ENCODE data around the gene RBPJ.

- no peak for TF ChIP-seq CTCF (IDR thresholded peaks at IDR 0.05)
- TF ChIP-seq POLR2A (IDR thresholded peaks at IDR 0.05): no peak
These were observed 153.1 kb downstream of the RBPJ start for GRCh38 chr4:26473893-26474292.

Data from esophagus squamous epithelium (tissue), 4 donors.